ENCODE results near the gene MYO1A.
"Not testable (repeated sequence)": the region's sequence is repeated elsewhere in the genome, so short reads cannot be mapped to it uniquely, and the experiment has no call there.

The MYO1A gene

GRCh38 chr12:56985714-56986113 is 64.2 kb downstream of the MYO1A start:
- H3K4me1 Mint-ChIP-seq (ENCODE audit: low read depth in 2 of 2); ATAC-seq (replicated peaks); H3K27ac Mint-ChIP-seq; H3K9me3 Mint-ChIP-seq; H3K27me3 Mint-ChIP-seq; H3K36me3 Mint-ChIP-seq (ENCODE audit: insufficient read depth); DNase-seq; H3K4me3 Mint-ChIP-seq: not testable (repeated sequence)

GRCh38 chr12:56983386-56983785 is 66.5 kb downstream of the MYO1A start:
- Mint-ChIP-seq H3K4me1 (ENCODE audit: low read depth in 2 of 2) (peaks cover 6 to 8% of the 10 kb centered on the region in 2 donors), H3K27ac (no peak overlapping the region)

GRCh38 chr12:56982578-56983236 is 67.2 kb downstream of the MYO1A start:
- H3K9me3 Mint-ChIP-seq; H3K36me3 Mint-ChIP-seq (ENCODE audit: insufficient read depth); H3K4me1 Mint-ChIP-seq (ENCODE audit: low read depth in 2 of 2); H3K4me3 Mint-ChIP-seq; ATAC-seq (replicated peaks); DNase-seq; H3K27me3 Mint-ChIP-seq; H3K27ac Mint-ChIP-seq: not testable (repeated sequence)

More at GRCh38 chr12:56983386-56983785, 66.5 kb downstream of the MYO1A start:
- Mint-ChIP-seq H3K27me3 (no peaks in the 10 kb centered on the region), H3K4me3 (no peak overlapping the region), H3K36me3 (ENCODE audit: insufficient read depth) (peaks cover 4% of the 10 kb centered on the region), H3K9me3 (no peaks in the 10 kb centered on the region)
- no peak for DNase-seq
- no peak for ATAC-seq (replicated peaks)

- Mint-ChIP-seq H3K27me3 (no peaks in the 10 kb centered on the region), H3K27ac (no peak overlapping the region), H3K4me3 (no peak overlapping the region), H3K36me3 (ENCODE audit: insufficient read depth) (no peaks in the 10 kb centered on the region), H3K4me1 (ENCODE audit: low read depth in 2 of 2) (no peaks in the 10 kb centered on the region), H3K9me3 (no peaks in the 10 kb centered on the region)
- no peak for DNase-seq
- ATAC-seq (replicated peaks): no peak
Observed at GRCh38 chr12:56980941-56981530, 68.9 kb downstream of the MYO1A start.

DNA sequence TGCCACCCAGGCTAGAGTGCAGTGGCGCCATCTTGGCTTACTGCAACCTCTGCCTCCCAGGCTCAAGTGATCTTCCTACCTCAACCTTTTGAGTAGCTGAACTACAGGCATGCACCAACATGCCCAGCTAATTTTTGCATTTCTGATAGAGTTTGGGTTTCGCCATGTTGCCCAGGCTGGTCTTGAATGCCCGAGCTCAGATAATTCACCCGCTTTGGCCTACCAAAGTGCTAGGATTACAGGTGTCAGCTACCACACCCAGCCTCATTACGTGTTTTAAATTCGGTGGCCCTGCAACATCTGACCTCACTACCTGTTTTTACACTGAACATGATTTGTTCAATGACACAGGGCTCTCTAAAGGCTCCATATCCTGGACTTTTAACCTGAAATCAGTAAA is 69.7 kb downstream of the MYO1A start:
- Mint-ChIP-seq H3K4me1 (ENCODE audit: low read depth in 2 of 2) (no peaks in the 10 kb centered on the region), H3K4me3 (no peak overlapping the region), H3K27ac (no peak overlapping the region), H3K27me3 (no peaks in the 10 kb centered on the region), H3K9me3 (no peaks in the 10 kb centered on the region), H3K36me3 (ENCODE audit: insufficient read depth) (no peaks in the 10 kb centered on the region)
- no peak for DNase-seq
- ATAC-seq (replicated peaks): no peak

- Mint-ChIP-seq H3K9me3 (no peaks in the 10 kb centered on the region), H3K36me3 (ENCODE audit: insufficient read depth) (no peaks in the 10 kb centered on the region), H3K27ac (no peak overlapping the region), H3K4me1 (ENCODE audit: low read depth in 2 of 2) (no peaks in the 10 kb centered on the region), H3K27me3 (no peaks in the 10 kb centered on the region), H3K4me3 (no peak overlapping the region)
- DNase-seq: no peak
- no peak for ATAC-seq (replicated peaks)
Observed at GRCh38 chr12:56979628-56980027, 70.3 kb downstream of the MYO1A start.
